Loucy (cell line): ENCODE results near the gene CKLF.

Experiments used
- CTCF ChIP-seq: fragments of 200-600 bp; sonication (generic); conservative IDR thresholded peaks from 2 replicates; pipeline ENCODE4 v1.5.1; 2014; ENCODE audit warnings: mild to moderate bottlenecking, antibody characterized with exemption, low read length
- EZH2phosphoT487 ChIP-seq: fragments of 200-600 bp; IDR thresholded peaks from 2 replicates; pipeline ENCODE4 v1.6.1; 2018; ENCODE audit warnings: antibody characterized with exemption, mild to moderate bottlenecking, moderate library complexity, borderline replicate concordance

GRCh38 chr16:66507731-66508239, 44.6 kb upstream of the CKLF start:
- TF ChIP-seq CTCF (no peak), EZH2phosphoT487 (no peak)
